Panc1 (cell line): ENCODE data around the gene LILRB1. TPM values are rescaled to one million over a fixed set of nuclear protein-coding genes. Genes with fewer than 3 reads are reported as not detected.

ENCODE experiments used
- ATAC-seq: fragments of 200-7000 bp; cut with Tn5 transposase; 2 replicates; pipeline ENCODE4 v1.9.1; 2020; ENCODE audit warnings: mild to moderate bottlenecking, moderate library complexity
- BruUV-seq: library from RNA; stranded (reverse); fragments of 400-500 nt; replicated peaks from 2 replicates; lab custom pipeline; 2021; lab: Mats Ljungman, UMichigan
- CTCF ChIA-PET: fragments of 300-600 bp; sonication (Branson Sonifier 250); formaldehyde crosslinking; loops from one replicate; lab custom pipeline; 2022; ENCODE audit warnings: antibody characterized with exemption; lab: Charles Lee
- POLR2A ChIA-PET: fragments of 300-600 bp; sonication (Branson Sonifier 250); formaldehyde crosslinking; loops from one replicate; lab custom pipeline; 2022; ENCODE audit warnings: antibody characterized with exemption; lab: Charles Lee
- DNase-seq: peaks from one replicate; pipeline ENCODE4 v3.0.0-alpha.2; 2010; ENCODE audit warnings: low read depth, low spot score
- H3K27ac ChIP-seq: 2 replicates; pipeline ENCODE4 v1.5.1; 2011; ENCODE audit warnings: mild to moderate bottlenecking, low read length, inconsistent platforms
- H3K27me3 ChIP-seq: fragments of 200-500 bp; sonication (Bioruptor generic); 2 replicates; pipeline ENCODE4 v1.6.0; 2014; ENCODE audit warnings: low read length, inconsistent platforms; ENCODE audit not compliant: control insufficient read depth, insufficient read depth
- H3K36me3 ChIP-seq: fragments of 200-500 bp; sonication (Bioruptor generic); 2 replicates; pipeline ENCODE4 v1.5.1; 2014; ENCODE audit warnings: inconsistent platforms, mild to moderate bottlenecking, low read length, moderate library complexity; ENCODE audit not compliant: control insufficient read depth, insufficient read depth
- H3K4me1 ChIP-seq: 2 replicates; pipeline ENCODE4 v1.5.1; 2011; ENCODE audit warnings: inconsistent platforms, mild to moderate bottlenecking, low read length, moderate library complexity; ENCODE audit not compliant: control insufficient read depth, insufficient read depth
- H3K4me3 ChIP-seq, 2 experiments: 2 replicates each; pipeline ENCODE4 v1.5.1; 2011 to 2012; ENCODE audit warnings: low read depth in 2 of 2, low read length in 2 of 2, mild to moderate bottlenecking in 2 of 2, inconsistent platforms in 1 of 2, moderate library complexity in 1 of 2
- H3K9me3 ChIP-seq: fragments of 200-500 bp; sonication (Bioruptor generic); 2 replicates; pipeline ENCODE4 v1.5.1; 2014; ENCODE audit warnings: low read depth, mild to moderate bottlenecking, inconsistent platforms, low read length, moderate library complexity; ENCODE audit not compliant: control insufficient read depth, insufficient read depth
- CTCF ChIP-seq: fragments of 450-650 bp; IDR thresholded peaks from 2 replicates; pipeline ENCODE4 v1.5.1; 2017; ENCODE audit warnings: mild to moderate bottlenecking
- POLR2AphosphoS5 ChIP-seq: IDR thresholded peaks from 2 replicates; pipeline ENCODE4 v1.6.1; 2012; ENCODE audit warnings: mild to moderate bottlenecking, low read depth, low read length, moderate library complexity
- SIN3A ChIP-seq: IDR thresholded peaks from 2 replicates; pipeline ENCODE4 v1.6.1; 2012; ENCODE audit warnings: low read depth, mild to moderate bottlenecking, low read length, moderate library complexity, borderline replicate concordance; ENCODE audit not compliant: insufficient read depth
- TCF7L2 ChIP-seq: IDR thresholded peaks from 2 replicates; pipeline ENCODE4 v1.6.1; 2011; ENCODE audit warnings: mild to moderate bottlenecking, low read depth, low read length, inconsistent platforms
- in situ Hi-C: cut with HindIII; loops from 2 replicates; pipeline ENCODE4 v1.10.0; 2016; ENCODE audit warnings: low sequenced_read_pairs, low pct_unique_long_range_greater_than_20kb
- intact Hi-C: fragments of 100-400 bp; cut with micrococcal nuclease; formaldehyde crosslinking; loops from one replicate; pipeline ENCODE4 v1.10.0; 2022; ENCODE audit not compliant: unreplicated experiment
- total RNA-seq: library from RNA; stranded (reverse); gene quantifications from one replicate; pipeline ENCODE4 v1.2.1, GENCODE V29; 2021; ENCODE audit not compliant: unreplicated experiment
- TF ChIP-seq, protein P1 (sequence below), 2 experiments: IDR thresholded peaks; 2 replicates each; pipeline ENCODE4 v1.6.1; 2011 to 2012; ENCODE audit warnings: low read depth in 2 of 2, control low read depth in 1 of 2, low read length in 1 of 2, mild to moderate bottlenecking in 1 of 2, moderate library complexity in 1 of 2; ENCODE audit not compliant: insufficient read depth in 1 of 2

The LILRB1 gene
- total RNA-seq, 1 experiment from 2014 or later, result 0.08 TPM

- Histone ChIP-seq H3K27ac (no peak overlapping the region), H3K36me3 (no peaks in the 10 kb centered on the region), H3K4me3 (no peak overlapping the region), H3K9me3 (peaks cover 13% of the 10 kb centered on the region; the same call in 1 of the 2 replicates), H3K4me1 (no peaks in the 10 kb centered on the region), H3K27me3 (no peaks in the 10 kb centered on the region; the same call in none of the 2 replicates)
- POLR2A ChIA-PET, result no interaction called here
- BruUV-seq, result no TSS peak
- no peak for DNase-seq
- in situ Hi-C loops, result no loop called here
- TF ChIP-seq SIN3A (no peak), POLR2AphosphoS5 (no peak), CTCF (no peak), TCF7L2 (no peak)
- TF ChIP-seq, protein P1, sequence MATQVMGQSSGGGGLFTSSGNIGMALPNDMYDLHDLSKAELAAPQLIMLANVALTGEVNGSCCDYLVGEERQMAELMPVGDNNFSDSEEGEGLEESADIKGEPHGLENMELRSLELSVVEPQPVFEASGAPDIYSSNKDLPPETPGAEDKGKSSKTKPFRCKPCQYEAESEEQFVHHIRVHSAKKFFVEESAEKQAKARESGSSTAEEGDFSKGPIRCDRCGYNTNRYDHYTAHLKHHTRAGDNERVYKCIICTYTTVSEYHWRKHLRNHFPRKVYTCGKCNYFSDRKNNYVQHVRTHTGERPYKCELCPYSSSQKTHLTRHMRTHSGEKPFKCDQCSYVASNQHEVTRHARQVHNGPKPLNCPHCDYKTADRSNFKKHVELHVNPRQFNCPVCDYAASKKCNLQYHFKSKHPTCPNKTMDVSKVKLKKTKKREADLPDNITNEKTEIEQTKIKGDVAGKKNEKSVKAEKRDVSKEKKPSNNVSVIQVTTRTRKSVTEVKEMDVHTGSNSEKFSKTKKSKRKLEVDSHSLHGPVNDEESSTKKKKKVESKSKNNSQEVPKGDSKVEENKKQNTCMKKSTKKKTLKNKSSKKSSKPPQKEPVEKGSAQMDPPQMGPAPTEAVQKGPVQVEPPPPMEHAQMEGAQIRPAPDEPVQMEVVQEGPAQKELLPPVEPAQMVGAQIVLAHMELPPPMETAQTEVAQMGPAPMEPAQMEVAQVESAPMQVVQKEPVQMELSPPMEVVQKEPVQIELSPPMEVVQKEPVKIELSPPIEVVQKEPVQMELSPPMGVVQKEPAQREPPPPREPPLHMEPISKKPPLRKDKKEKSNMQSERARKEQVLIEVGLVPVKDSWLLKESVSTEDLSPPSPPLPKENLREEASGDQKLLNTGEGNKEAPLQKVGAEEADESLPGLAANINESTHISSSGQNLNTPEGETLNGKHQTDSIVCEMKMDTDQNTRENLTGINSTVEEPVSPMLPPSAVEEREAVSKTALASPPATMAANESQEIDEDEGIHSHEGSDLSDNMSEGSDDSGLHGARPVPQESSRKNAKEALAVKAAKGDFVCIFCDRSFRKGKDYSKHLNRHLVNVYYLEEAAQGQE (IDR thresholded peaks at IDR 0.05; ENCODE audit: insufficient read depth in 1 of 2, low read depth in 2 of 2, low read length in 1 of 2), result no peak
- CTCF ChIA-PET, result no interaction called here
- intact Hi-C loops, result no loop called here
- ATAC-seq, result no peak
Observed at GRCh38 chr19:54609356-54609791, 20.9 kb upstream of the LILRB1 start.

- Histone ChIP-seq H3K9me3 (0 out of 2 replicates have a peak, but pooled peaks cover 7% of the 10 kb centered on the region), H3K4me1 (no peaks in the 10 kb centered on the region), H3K4me3 (no peak overlapping the region), H3K27me3 (no peaks in the 10 kb centered on the region), H3K36me3 (no peaks in the 10 kb centered on the region), H3K27ac (no peak overlapping the region)
- TF ChIP-seq CTCF (no peak), SIN3A (no peak), POLR2AphosphoS5 (no peak)
- TF ChIP-seq, protein P1 (IDR thresholded peaks at IDR 0.05; ENCODE audit: insufficient read depth in 1 of 2, low read depth in 2 of 2, low read length in 1 of 2), result no peak
- POLR2A ChIA-PET, result no interaction called here
- in situ Hi-C loops (no loop called here), intact Hi-C loops (no loop called here)
- no peak for DNase-seq
- BruUV-seq, result no TSS peak
- CTCF ChIA-PET, result no interaction called here
- no peak for ATAC-seq
Observed at GRCh38 chr19:54612428-54612827, 17.9 kb upstream of the LILRB1 start.
